ENCODE results near the gene CHKA.

CHKA gene

DNA sequence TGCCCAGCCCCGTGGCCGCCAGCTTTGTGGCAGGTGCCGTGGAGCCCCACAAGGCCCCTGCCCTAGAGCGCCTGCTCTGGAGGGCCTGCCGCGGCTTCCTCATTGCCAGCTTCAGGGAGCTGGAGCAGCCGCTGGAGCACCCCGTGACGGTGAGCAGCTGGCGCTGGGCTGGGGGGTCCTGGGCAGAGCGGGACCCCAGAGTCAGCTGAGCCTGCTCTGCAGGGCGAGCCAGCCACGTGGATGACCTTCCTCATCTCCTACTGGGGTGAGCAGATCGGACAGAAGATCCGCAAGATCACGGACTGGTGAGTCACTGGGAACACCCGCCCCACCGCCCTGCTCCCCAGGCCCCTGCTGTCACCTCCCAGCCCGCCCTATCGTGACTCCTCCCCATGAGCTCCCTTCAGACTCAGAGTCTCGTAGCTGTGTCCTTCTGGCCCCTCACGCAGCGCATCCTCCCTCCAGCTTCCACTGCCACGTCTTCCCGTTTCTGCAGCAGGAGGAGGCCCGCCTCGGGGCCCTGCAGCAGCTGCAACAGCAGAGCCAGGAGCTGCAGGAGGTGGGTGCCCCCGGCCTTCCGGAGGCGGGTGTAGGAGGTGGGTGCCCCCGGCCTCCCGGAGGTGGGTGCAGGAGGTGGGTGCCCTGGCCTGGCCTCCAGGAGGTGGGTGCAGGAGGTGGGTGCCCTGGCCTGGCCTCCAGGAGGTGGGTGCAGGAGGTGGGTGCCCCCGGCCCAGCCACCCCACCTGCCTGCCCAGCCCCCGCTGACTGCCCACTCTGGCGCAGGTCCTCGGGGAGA, 77.6 kb downstream of the CHKA start:
- no peak for DNase-seq

DNA sequence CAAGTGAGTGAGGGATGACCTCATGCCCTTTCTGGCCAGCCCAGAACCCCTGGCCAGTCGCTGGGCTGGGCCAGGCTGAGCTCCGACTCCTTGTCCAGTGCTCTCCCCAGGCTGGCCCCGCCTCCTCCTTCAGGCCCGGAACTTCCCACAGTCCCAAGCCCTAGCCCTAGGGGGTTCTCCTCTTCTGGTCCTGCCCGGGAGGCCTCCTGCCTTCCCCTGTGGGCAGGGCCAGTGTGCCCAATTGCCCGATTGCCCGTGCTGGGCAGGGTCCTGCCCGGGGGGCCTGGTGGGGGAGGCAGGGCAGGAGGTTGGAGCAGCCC, 78.2 kb downstream of the CHKA start:
- DNase-seq = no peak

DNA sequence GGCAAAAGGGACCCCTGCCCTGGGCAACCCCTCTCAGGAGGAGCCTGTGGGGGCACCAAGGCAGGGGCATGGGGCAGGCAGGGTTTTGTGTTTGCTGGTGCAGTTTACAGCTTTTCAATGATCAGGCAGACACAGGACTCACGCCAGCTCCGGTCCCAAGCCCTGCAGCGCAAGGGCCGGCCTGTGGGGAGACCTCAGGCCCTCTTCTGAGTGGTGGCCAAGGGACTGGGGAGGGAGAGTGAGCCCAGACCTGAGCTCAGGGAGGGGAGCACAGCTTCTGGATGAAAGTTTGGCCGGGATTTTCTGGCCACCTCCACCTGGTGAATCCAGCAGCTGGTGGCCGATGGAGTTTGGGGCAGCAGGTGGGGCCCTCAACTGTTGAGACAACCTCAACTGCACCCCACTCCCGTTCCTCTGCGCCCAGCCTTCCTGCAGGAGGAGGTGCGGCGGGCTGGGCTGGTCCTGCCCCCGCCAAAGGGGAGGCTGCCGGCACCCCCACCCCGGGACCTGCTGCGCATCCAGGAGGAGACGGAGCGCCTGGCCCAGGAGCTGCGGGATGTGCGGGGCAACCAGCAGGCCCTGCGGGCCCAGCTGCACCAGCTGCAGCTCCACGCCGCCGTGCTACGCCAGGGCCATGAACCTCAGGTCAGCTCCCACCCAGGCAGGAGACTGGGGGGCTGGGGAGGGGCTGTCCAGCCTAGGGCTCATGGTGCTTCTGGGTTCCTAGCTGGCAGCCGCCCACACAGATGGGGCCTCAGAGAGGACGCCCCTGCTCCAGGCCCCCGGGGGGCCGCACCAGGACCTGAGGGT, 78.8 kb downstream of the CHKA start:
- DNase-seq = no peak

DNA sequence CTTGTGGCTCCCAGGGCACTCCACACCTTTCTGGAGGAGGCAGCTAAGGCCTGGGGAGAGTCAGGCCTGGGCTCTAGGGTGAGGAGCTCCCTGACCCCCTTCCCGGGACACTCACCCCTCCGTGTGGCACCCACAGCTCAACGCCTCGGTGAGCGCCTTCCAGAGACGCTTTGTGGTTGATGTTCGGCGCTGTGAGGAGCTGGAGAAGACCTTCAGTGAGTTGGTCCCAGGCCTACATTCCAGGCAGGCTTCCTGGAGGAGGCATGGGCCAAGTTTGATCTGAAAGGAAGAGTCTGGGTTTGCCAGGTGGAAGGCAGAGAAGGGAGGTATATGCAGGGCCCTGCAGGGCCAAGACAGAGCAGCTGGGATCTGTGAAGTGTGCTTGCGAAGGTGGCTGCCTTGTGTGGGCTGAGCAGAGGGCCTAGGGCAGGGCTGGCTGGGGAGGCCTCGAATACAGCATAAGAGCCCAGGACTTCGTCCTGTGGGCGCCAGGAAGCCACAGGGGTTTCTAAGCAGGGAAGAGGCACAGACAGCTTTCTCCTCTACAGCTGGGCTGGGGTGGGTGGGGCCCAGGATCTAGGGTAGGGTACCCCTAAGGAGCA, 79.5 kb downstream of the CHKA start:
- no peak for DNase-seq

DNA sequence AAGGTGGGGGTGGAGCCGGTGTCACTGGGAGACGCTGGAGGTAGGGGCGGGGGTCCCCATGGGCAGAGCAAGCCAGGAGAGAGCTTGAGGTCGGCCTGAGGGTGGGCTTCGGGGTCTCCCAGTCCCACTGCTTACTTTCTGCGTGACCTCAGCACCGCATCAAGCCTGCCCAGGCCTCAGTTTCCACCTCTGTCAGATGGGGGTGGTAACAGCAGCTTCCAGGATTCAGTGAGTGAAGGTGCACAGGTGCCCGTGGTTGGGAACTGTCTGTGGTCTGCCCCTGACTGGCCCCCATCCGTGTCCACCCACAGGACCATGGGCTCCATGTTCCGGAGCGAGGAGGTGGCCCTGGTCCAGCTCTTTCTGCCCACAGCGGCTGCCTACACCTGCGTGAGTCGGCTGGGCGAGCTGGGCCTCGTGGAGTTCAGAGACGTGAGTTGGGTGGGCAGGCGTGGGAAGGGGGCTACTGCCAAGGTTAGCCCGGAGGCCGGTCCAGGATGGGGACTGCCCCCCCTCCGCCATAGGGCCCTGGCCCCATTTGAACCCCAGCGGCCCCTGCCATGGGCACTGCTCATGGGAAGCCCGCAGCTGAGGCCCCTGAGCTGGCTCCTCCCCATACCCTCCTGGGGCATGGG, 80.1 kb downstream of the CHKA start:
- no peak for DNase-seq

DNA sequence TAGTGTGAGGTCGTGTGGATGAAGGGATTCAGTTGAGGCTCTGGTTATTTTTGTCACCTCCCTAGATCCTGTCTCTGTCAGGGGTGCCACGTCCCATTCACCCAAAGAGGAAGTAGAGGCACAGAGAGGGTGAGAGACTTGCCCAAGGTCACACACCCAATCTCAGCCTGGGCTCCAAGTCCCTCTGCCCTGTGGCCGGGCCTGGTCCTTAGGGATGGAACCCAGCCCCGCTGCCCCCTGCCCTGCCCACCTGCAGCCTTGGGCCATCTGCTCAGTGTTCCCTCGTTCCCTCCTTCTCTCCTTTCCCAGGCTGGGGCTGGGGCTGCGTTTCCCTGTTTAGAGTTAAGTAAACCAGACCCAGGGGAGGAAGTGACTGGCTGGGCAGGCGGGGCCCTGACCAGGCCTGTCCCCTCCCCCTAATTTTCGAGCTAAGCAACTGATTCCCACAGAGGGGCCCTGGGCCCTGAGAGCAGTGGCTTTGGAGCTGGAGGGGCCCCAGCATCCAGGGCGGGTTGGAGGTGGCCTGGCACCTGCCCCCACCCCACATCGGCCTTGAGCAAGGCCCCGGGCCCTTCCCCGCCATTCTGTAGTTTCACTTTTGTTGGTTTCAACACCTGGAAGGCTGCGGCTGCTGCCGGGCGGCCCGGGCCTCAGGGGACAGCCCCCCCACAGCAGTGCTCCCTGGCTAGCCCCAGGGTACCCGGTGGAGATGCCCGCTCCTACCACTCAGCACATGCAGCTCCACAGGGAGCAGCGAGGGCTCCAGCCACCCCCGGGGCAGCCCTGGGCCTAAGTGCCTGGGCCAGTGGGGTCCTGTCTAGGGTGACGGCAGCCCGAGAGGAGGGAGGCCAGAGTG, 80.9 kb downstream of the CHKA start:
- peak; percentile 35 for DNase-seq

DNA sequence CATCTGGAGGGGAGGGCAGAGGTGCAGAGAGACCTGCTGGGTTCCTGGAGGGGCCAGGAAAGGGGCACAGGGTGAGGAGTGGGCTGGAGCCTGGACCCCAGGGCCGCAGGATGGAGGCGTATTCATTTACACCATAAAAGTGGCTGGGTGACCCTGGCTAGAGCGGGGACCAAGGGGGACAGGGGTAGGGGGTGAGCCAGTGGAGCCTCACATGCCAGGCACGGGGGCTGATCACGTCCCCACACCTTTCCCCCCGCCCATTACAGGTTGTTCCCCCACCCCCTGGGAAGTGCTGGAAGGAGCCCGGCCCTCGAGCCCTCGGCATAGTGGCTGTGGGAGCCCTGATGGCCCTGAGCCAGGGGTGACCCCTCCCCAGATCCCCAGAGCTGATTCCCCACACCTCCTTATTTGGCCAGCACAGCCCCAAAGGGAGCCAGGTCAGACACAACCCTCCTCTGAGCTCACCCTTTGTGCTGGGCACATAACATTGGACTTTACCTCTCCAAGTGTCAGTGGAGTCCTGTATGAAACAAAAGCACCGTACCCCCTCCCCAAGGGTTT, 81.6 kb downstream of the CHKA start:
- no peak for DNase-seq

DNA sequence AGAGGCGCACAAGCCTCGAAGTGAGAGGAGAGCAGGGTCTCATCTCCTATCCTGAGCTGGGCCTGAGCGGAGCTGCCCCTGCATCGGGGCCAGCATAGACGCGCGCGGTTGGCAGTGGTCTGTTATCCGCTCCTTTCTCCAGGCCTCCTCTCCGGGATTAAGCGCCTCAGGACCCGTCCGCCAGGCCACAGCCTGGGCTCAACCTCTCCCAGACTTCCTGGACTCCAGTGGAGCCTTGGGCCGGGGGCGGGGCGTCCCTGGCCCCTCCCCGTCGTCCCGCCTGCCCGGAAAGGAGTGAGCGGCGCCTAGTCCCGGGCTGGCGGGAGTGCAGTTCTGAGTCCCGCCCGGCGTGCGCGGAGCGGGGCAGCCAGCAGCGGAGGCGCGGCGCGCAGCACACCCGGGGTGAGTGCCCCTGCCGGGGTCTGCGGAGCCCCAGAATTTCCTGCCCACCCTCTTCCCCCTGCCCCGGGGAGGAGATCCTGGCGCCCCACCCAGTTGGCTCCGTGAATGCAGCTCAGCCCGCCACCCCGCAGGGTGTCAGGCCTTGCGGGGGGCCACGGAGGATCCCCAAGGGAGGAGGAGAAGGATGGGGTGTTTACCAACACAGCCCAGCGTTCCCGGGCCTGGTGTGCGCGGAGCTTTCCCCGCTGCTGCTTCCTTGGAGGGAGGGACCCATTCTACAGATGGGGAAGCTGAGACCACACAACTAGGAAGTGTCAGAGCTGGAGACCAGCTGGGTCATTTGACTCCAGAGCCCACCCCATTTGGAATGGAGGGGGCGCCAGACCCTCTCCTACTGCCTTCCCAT, 82.3 kb downstream of the CHKA start, which contains the start of gene TCIRG1:
TSS of gene TCIRG1 (plus strand) at position 308 of the 808 bp plus-strand sequence. CDS start 2,247 bp downstream, outside the sequence.
- DNase-seq = peak; percentile 43

DNA sequence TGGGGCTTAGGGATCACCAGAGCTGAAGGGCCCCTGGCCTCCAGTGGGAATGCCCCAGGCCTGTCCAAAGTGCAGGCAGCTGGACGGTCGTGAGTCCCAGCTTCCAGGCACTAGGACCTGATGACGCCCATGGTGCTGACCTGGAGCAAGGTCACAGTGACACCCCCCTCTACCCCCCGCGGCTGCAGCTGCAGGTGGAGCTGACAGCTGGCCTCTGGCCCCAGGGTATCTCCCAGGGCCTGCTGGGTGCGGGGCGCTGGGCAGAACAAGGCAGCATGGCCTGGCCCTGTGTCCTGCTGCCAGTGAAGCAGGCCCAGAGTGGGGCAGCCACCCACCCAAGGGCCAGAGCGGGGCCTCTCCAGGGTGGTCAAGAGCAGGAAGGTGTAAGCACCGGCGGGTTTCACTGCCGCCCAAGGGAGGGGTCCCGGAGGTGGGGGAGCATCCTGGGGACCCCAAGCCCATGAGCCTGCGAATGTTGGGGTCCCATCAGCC, 82.9 kb downstream of the CHKA start:
- no peak for DNase-seq

DNA sequence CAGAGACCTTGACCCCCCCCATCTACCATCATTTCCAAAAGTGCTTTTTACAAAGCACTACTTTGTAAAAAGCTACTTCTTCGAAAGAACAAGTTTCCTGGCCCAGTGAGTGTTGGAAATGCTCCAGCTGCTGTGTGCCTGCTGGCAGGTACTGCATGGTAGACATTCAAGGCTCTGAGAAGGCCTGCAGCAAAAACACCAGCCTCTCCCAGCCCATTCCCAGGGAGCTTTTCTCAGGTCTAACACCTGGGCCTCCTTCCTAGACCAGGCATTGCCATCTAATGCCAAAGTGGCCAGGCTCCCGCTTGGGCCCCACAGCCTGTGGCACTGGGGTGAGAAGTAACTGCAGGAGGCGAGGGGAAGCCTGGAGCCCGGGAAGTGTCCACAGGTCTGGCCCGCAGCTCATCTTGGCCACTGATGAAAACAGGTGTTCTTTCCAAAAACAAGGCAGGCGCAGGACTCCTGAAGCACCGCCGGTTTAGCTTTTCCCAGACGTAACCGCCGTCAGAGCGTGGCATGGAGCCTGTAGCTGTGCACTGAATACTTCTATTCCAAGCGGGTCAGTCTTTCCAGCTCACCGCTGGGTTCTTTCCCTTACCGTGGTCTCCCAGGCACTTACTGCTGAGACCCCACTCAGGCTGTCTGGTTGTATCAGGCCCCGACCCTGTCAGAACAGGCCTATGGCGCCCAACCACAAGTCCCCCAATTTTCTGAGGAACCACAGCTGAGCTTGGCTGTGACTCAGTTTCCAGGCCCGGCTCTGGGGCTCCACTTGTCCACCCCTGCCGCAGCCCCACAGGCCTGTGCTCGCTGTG, 83.6 kb downstream of the CHKA start:
- no peak for DNase-seq

DNA sequence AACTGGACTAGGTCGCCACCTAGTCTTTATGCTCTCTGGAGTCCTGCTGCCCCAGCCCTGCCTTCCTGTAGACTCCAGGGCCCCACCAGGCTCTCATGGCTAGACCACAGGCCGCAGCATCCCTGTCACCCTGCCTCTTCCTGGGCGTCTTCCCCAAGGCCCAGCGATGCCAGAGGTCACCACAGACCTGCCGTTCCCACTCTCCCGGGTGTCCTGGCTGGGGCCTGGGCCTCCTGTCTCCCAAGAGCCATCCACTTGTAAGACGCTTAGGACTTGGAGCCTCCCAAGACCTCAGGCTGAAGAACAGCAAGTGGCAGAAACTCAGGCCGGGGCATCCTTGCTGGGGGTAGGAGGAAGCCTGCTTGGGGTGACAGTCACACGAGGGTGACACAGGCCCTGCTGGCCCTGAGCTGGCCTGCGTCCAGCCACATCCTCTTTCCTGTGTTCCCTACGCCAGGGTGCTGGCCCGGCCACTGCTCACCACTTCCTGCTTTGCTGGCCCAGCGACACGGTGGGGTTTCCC, 84.4 kb downstream of the CHKA start:
- DNase-seq = peak; percentile 32

DNA sequence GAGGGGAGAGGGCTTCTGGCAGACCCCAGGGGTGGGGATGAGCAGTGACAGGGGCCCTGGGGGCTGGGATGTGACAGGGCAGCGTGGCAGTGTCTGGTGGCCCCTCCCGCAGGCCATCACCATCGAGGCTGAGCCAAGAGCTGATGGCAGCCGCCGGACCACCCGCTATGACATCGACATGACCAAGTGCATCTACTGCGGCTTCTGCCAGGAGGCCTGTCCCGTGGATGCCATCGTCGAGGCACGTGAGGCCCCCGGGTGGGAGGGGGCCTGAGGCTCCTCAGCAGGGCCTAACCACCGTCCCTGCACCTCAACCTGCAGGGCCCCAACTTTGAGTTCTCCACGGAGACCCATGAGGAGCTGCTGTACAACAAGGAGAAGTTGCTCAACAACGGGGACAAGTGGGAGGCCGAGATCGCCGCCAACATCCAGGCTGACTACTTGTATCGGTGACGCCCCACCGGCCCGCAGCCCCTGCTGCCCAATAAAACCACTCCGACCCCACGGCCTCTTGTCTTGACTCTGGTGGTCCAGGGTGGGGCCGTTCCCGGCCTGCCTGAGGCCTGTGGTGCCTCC, 85.0 kb downstream of the CHKA start:
- DNase-seq = no peak

DNA sequence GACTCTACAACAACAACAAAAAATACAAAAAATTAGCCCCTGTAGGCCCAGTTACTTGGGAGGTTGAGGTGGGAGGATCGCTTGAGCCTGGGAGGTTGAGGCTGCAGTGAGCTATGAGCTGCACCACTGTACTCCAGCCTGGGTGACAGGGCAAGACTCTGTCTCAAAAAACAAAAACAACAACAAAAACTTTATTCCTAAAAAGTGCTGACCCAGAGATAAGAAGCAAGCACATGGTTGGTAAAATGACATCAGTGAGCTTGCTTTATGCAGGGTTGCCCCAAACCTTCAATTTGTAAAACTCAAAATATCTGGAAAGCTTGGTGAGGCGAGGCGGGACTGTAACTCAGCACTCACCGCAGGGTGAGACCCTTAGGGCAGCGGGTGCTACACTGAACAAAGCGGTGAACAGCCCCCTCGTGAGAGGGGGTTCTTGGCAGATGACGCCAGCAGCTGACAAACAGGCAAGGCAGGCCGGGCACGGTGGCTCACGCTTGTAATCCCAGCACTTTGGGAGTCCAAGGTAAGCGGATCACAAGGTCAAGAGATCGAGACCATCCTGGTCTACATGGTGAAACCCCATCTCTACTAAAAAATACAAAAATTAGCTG, 85.8 kb downstream of the CHKA start:
- no peak for DNase-seq

DNA sequence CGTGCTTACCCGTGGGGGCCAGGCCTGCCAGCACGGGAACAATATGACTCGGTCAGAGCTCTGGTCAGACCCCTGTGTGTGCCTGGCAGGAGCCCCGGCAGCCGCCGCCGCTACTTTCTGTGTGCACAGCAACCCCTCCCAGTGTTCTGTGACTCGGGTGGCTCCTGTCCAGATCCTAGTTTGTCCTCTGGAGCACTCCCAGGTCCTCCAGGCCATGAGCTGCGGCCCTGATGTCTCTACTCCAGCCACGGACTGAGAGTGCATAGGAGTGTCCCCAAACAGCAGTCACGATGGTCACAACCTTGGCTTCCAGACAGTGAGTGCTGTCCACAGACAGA, 87.5 kb downstream of the CHKA start:
- DNase-seq = no peak

DNA sequence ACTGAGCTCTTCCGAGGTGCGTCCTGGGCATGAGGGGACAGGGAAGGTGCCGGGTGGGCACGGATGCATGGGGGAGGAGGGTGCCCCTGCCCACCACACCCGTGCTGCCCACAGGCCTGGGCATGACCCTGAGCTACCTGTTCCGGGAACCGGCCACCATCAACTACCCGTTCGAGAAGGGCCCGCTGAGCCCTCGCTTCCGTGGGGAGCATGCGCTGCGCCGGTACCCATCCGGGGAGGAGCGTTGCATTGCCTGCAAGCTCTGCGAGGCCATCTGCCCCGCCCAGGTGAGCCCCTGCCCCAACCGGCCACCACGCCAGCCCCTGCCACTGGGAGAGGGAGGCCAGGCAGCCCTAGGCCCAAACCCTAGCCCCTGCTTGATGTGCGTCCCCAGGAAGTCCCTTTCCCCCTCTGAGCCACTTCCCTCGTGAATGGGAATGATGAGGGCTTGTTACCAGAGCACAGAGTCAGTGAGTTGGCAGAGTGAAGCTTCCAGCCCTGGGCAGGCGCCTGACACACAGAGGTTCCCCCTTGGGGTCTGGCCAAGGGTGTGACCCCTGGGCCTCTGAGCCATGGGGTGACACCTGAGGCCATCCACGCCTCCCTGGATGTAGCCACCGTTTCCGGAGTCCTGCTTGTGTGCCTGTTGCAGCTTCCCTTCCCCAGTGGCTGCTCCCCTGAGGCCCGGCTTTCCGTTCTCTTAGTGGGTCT, 88.0 kb downstream of the CHKA start:
- no peak for DNase-seq

DNA sequence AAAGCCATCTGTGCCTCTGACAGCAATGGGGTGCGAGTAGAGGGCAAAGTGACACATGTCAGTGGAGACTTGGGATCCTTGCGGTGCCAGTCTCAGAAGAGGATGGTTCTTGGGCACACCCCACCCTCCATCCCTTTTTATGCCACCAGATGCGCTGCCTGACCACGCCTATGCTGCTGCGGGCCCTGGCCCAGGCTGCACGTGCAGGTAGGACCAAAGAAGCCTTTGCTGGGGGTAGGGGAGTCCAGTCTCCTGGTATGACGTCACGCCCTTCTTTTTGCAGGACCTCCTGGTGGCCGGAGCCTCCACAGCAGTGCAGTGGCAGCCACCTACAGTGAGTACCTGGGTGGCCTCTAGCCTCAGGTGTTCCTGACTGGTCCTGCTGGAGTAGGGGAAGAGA, 89.2 kb downstream of the CHKA start:
- DNase-seq = no peak

DNA sequence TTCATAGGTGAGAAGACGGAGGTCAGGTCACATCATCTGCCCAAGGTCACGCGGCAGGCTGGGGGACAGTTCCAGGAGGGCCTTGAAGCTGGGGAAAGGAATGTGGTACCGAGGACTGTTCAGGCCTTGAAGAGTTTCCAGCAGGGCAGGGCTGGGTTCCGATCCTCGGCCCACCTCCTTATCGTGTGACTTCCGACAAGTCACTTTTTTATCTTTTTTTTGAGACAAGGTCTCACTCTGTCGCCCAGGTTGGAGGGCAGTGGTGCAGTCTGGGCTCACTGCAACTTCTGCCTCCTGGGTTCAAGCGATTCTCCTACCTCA, 90.1 kb downstream of the CHKA start:
- no peak for DNase-seq

DNA sequence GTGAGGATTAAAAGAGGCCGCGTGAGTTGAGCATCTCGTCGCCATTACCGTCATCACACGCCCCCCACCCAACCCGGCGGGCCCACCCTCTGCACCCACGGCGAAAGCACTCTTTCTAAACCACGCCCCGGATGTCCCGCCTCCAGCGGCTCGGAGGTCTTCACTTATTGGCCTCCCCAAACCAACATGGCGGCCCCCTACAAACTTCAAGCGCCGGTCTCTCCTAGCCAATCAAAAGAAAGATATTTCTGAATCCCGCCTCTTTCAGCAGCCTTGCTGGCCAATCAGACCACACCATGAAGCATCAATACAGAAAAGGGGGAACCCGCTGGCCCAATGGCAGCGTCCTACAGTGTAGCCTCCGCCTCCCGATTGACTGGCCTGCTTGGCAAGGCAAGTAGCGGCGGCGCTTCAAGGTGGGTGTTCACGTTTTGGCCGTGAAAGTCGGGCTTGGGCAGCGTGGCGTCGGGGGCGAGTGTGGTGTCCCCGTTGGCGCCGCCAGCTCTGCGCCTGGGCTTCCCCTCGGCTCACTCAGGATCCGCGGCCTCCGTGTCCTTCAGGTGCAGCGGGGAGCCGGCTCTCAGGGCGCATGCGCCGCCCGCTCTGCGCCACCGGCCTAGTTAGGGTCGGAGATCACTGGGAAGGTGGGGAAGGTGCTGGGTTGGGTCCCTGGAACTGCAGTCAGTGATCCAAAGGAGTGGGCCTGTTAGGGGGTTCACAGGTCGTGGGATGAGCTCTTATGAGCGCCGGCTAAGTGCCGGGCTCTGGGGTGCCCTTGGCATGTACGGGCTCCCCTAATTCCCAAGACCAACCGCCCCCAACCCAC, 90.7 kb downstream of the CHKA start, which contains the start of gene NDUFS8:
TSS of gene NDUFS8 (plus strand) at position 364 of the 826 bp plus-strand sequence. CDS start 1,471 bp downstream, outside the sequence.
- peak; percentile 99 for DNase-seq
